ENCODE data around the gene MED9. TPM values are rescaled to one million over a fixed set of nuclear protein-coding genes. Genes with fewer than 3 reads are reported as not detected.

Gene MED9
- total and polyA plus RNA-seq, 2 of the 8 experiments (the other 6 are each of a cell fraction or from before 2014, with no cell fraction given): 15.8 to 19.7 TPM

DNA sequence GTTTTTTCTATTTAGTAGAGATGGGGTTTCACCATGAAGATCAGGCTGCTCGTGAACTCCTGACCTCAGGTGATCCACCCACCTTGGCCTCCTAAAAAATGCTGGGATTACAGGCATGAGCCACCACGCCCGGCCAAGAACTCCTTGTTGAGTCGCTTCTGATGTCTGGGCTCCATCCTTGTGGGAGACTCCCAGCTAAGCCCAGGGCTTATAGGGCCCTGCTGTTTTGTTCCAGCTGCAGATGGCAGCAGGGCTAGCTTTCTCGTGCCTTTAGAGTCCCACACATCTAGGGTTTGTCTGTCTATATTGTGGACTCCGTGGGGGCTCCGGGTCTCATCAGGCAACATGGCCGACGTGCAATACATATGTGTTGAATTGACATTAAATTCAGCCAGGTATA lies 39.3 kb upstream of the MED9 start (continued):
- TF ChIP-seq, protein P1, sequence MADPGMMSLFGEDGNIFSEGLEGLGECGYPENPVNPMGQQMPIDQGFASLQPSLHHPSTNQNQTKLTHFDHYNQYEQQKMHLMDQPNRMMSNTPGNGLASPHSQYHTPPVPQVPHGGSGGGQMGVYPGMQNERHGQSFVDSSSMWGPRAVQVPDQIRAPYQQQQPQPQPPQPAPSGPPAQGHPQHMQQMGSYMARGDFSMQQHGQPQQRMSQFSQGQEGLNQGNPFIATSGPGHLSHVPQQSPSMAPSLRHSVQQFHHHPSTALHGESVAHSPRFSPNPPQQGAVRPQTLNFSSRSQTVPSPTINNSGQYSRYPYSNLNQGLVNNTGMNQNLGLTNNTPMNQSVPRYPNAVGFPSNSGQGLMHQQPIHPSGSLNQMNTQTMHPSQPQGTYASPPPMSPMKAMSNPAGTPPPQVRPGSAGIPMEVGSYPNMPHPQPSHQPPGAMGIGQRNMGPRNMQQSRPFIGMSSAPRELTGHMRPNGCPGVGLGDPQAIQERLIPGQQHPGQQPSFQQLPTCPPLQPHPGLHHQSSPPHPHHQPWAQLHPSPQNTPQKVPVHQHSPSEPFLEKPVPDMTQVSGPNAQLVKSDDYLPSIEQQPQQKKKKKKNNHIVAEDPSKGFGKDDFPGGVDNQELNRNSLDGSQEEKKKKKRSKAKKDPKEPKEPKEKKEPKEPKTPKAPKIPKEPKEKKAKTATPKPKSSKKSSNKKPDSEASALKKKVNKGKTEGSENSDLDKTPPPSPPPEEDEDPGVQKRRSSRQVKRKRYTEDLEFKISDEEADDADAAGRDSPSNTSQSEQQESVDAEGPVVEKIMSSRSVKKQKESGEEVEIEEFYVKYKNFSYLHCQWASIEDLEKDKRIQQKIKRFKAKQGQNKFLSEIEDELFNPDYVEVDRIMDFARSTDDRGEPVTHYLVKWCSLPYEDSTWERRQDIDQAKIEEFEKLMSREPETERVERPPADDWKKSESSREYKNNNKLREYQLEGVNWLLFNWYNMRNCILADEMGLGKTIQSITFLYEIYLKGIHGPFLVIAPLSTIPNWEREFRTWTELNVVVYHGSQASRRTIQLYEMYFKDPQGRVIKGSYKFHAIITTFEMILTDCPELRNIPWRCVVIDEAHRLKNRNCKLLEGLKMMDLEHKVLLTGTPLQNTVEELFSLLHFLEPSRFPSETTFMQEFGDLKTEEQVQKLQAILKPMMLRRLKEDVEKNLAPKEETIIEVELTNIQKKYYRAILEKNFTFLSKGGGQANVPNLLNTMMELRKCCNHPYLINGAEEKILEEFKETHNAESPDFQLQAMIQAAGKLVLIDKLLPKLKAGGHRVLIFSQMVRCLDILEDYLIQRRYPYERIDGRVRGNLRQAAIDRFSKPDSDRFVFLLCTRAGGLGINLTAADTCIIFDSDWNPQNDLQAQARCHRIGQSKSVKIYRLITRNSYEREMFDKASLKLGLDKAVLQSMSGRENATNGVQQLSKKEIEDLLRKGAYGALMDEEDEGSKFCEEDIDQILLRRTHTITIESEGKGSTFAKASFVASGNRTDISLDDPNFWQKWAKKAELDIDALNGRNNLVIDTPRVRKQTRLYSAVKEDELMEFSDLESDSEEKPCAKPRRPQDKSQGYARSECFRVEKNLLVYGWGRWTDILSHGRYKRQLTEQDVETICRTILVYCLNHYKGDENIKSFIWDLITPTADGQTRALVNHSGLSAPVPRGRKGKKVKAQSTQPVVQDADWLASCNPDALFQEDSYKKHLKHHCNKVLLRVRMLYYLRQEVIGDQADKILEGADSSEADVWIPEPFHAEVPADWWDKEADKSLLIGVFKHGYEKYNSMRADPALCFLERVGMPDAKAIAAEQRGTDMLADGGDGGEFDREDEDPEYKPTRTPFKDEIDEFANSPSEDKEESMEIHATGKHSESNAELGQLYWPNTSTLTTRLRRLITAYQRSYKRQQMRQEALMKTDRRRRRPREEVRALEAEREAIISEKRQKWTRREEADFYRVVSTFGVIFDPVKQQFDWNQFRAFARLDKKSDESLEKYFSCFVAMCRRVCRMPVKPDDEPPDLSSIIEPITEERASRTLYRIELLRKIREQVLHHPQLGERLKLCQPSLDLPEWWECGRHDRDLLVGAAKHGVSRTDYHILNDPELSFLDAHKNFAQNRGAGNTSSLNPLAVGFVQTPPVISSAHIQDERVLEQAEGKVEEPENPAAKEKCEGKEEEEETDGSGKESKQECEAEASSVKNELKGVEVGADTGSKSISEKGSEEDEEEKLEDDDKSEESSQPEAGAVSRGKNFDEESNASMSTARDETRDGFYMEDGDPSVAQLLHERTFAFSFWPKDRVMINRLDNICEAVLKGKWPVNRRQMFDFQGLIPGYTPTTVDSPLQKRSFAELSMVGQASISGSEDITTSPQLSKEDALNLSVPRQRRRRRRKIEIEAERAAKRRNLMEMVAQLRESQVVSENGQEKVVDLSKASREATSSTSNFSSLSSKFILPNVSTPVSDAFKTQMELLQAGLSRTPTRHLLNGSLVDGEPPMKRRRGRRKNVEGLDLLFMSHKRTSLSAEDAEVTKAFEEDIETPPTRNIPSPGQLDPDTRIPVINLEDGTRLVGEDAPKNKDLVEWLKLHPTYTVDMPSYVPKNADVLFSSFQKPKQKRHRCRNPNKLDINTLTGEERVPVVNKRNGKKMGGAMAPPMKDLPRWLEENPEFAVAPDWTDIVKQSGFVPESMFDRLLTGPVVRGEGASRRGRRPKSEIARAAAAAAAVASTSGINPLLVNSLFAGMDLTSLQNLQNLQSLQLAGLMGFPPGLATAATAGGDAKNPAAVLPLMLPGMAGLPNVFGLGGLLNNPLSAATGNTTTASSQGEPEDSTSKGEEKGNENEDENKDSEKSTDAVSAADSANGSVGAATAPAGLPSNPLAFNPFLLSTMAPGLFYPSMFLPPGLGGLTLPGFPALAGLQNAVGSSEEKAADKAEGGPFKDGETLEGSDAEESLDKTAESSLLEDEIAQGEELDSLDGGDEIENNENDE (IDR thresholded peaks at IDR 0.05; ENCODE audit: insufficient replicate concordance, low read length): no peak
- no peak for TF ChIP-seq BCL11A (IDR thresholded peaks at IDR 0.05; ENCODE audit: low read depth in 2 of 2, low read length in 2 of 2)
- no peak for TF ChIP-seq RBBP5 (IDR thresholded peaks at IDR 0.05; ENCODE audit: borderline replicate concordance, low read depth, low read length)
- no peak for TF ChIP-seq CHD1 (IDR thresholded peaks at IDR 0.05; ENCODE audit: low read depth, low read length)
- TF ChIP-seq GABPA (IDR thresholded peaks at IDR 0.05; ENCODE audit: borderline replicate concordance, insufficient read depth, low read length): no peak
- TF ChIP-seq RFX5 (IDR thresholded peaks at IDR 0.05; ENCODE audit: borderline replicate concordance, low read depth, low read length): no peak
